Chondrocyte (in vitro differentiated cells): Measurements from ENCODE around the gene ERLEC1. TPM values are rescaled to one million over a fixed set of nuclear protein-coding genes. Genes with fewer than 3 reads are reported as not detected.

Experiments
- DNase-seq: peaks from one replicate; pipeline ENCODE4 v3.0.0; 2021; ENCODE audit warnings: mixed read lengths, low spot score
- H3K27ac Mint-ChIP-seq: one replicate; pipeline ENCODE4 v1.8.0; 2021; ENCODE audit warnings: mild to moderate bottlenecking, moderate library complexity, mixed read lengths; ENCODE audit not compliant: unreplicated experiment
- H3K27me3 Mint-ChIP-seq: 2 replicates; pipeline ENCODE4 v1.8.0; 2021; ENCODE audit warnings: low read depth, mixed read lengths
- H3K36me3 Mint-ChIP-seq: 2 replicates; pipeline ENCODE4 v1.8.0; 2021; ENCODE audit warnings: low read depth, mixed read lengths
- H3K4me1 Mint-ChIP-seq: 2 replicates; pipeline ENCODE4 v1.8.0; 2021; ENCODE audit warnings: low read depth, mild to moderate bottlenecking, mixed read lengths
- H3K4me3 Mint-ChIP-seq: one replicate; pipeline ENCODE4 v1.8.0; 2021; ENCODE audit warnings: mild to moderate bottlenecking, moderate library complexity, mixed read lengths; ENCODE audit not compliant: unreplicated experiment
- H3K9me3 Mint-ChIP-seq: 2 replicates; pipeline ENCODE4 v1.8.0; 2021; ENCODE audit warnings: low read depth, mixed read lengths
- total RNA-seq: library from RNA; stranded (reverse); gene quantifications from 3 replicates; pipeline ENCODE4 v1.2.1, GENCODE V29; 2021
- TF ChIP-seq, protein P1 (sequence below): fragments of 200-600 bp; sonication (generic); IDR thresholded peaks from 2 replicates; pipeline ENCODE4 v1.5.0; 2021; ENCODE audit warnings: antibody characterized with exemption, mild to moderate bottlenecking, moderate library complexity

Gene ERLEC1
- total RNA-seq, 1 donor from 2014 or later = 71.4 TPM

DNA sequence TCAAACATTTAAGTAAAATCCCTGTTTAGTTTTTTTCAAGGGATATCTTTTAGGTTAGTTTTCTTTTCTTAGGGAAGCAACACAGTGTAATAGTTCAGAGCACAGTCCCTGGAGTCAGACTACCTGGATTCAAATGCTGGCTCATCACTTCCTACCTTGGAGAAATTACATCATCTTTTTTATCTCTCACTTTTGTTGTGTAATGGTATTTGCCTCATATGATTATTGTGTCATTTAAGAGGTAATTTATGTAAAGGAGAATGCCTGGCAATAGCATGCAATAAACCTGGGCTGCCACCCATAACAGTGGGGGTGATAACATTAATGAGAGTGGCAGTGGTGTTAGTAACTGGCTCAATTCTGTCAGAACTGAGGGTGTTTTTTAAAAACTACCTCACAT, 26.3 kb downstream of the ERLEC1 start:
- Mint-ChIP-seq H3K36me3 (peaks cover 32% of the 10 kb centered on the region), H3K4me1 (no peaks in the 10 kb centered on the region), H3K27me3 (no peaks in the 10 kb centered on the region), H3K27ac (no peak overlapping the region), H3K4me3 (no peak overlapping the region), H3K9me3 (no peaks in the 10 kb centered on the region)
- no peak for DNase-seq
- TF ChIP-seq, protein P1, sequence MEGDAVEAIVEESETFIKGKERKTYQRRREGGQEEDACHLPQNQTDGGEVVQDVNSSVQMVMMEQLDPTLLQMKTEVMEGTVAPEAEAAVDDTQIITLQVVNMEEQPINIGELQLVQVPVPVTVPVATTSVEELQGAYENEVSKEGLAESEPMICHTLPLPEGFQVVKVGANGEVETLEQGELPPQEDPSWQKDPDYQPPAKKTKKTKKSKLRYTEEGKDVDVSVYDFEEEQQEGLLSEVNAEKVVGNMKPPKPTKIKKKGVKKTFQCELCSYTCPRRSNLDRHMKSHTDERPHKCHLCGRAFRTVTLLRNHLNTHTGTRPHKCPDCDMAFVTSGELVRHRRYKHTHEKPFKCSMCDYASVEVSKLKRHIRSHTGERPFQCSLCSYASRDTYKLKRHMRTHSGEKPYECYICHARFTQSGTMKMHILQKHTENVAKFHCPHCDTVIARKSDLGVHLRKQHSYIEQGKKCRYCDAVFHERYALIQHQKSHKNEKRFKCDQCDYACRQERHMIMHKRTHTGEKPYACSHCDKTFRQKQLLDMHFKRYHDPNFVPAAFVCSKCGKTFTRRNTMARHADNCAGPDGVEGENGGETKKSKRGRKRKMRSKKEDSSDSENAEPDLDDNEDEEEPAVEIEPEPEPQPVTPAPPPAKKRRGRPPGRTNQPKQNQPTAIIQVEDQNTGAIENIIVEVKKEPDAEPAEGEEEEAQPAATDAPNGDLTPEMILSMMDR = no peak

DNA sequence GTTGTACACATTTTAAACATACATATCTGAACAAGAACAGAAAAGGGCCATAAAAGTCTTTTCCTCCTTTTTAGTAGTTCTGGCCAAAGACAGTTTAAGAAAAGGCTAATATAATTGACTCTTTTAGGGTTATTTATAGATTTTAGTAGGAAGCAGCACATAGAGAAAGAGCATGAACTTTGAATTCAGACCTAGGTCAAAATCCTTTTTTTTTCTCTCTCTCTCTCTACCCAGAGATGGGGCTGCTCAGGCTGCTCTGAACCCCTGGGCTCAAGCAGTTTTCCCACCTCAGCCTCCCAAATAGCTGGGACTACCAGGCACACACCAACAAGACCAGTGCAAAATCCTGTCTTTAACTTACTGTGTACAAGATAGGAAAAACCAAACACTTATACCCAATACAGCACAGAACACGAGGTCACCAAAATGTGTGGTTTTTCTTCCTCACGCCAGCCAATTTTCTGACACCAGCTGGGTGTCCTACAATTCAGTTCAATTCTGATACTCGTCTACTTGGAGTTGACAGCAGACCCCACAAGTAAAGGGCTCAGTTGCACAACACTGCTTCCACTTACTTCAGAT, 32.1 kb downstream of the ERLEC1 start:
- Mint-ChIP-seq H3K4me1 (no peaks in the 10 kb centered on the region), H3K27me3 (no peaks in the 10 kb centered on the region), H3K27ac (no peak overlapping the region)

DNA sequence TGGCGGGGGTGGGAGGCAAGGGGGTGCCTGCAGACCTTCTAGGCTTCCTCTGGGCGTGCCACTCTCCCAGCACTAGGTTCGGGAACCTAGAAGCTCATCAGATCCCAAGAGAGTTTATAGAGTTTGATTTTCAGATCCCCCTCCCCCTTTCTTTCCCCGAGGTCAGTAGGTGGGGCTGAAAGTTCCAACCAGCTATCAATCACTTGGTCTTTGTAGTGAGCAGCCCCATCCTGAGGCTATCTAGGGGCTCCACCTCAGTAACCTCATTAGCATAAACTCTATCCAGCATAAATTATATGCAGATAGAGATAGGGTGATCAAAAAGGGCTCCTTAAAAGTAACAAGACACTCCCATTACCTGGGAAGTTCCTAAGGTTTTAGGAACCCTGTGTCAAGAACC, 32.8 kb downstream of the ERLEC1 start:
- Mint-ChIP-seq H3K36me3 (peaks cover 21% of the 10 kb centered on the region), H3K27me3 (no peaks in the 10 kb centered on the region), H3K4me1 (no peaks in the 10 kb centered on the region), H3K27ac (no peak overlapping the region), H3K4me3 (no peak overlapping the region), H3K9me3 (no peaks in the 10 kb centered on the region)
- DNase-seq = no peak
- TF ChIP-seq, protein P1 = no peak

More for the DNA sequence above, 32.1 kb downstream of the ERLEC1 start:
- H3K36me3 Mint-ChIP-seq = peaks cover 23% of the 10 kb centered on the region
- no peak for DNase-seq
- TF ChIP-seq, protein P1 = no peak
- H3K4me3 Mint-ChIP-seq = no peak overlapping the region
- no peaks in the 10 kb centered on the region for H3K9me3 Mint-ChIP-seq

DNA sequence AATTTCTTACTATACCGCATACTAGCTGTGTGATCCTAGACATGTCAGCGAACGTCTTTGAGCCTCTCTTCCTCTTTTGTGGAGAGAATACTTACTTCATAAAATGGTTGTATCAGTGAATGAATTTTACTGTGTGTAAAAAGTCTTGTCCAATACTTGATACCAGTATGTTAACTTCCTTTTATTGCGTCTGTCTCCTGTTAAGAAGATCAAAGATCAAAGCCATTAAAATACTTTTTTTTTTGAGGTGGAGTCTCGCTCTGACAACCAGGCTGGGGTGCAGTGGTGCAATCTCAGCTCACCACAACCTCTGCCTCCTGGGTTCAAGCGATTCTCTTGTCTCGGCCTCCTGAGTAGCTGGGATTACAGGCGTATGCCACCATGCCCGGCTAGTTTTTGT, 33.2 kb downstream of the ERLEC1 start:
- Mint-ChIP-seq H3K36me3 (peaks cover 21% of the 10 kb centered on the region), H3K4me1 (no peaks in the 10 kb centered on the region), H3K27ac (no peak overlapping the region), H3K4me3 (no peak overlapping the region), H3K9me3 (no peaks in the 10 kb centered on the region), H3K27me3 (no peaks in the 10 kb centered on the region)
- TF ChIP-seq, protein P1 = no peak
- DNase-seq = no peak

DNA sequence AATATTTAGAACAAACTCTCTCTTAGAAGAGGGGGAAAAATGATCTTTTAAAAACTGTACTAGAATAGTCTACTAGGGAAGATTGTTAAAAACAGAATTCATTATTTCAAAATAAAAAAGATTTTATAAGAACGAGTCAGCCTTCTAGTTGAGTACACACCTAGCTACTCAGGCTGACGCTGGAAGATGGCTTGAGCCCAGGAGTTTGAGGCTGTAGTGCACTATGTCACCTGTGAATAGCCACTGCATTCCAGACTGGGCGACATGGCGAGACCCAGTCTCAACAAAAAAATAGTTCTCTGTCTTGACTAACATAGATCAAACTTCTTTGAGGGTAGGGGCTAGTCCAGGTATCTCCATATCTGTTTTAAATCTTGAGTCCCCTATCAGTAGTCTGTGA, 33.9 kb downstream of the ERLEC1 start:
- no peak for DNase-seq
- no peaks in the 10 kb centered on the region for H3K4me1 Mint-ChIP-seq
- no peak overlapping the region for H3K27ac Mint-ChIP-seq
- no peaks in the 10 kb centered on the region for H3K27me3 Mint-ChIP-seq
- no peak overlapping the region for H3K4me3 Mint-ChIP-seq
- H3K9me3 Mint-ChIP-seq = no peaks in the 10 kb centered on the region
- peaks cover 15% of the 10 kb centered on the region for H3K36me3 Mint-ChIP-seq
- TF ChIP-seq, protein P1 = no peak
